HL-60/S4 (cell line): ENCODE results near the gene MRPS35.

Experiments used
- in situ Hi-C: fragments of 300-500 bp; cut with MboI; formaldehyde crosslinking; loops from 2 replicates; pipeline ENCODE4 v1.14.3; 2022; ENCODE audit warnings: low sequenced_read_pairs

The MRPS35 gene

GRCh38 chr12:27710592-27711316 is at the start of gene MRPS35:
Gene MRPS35, plus strand, starts transcription at chr12:27710832. Its CDS starts 12 bp downstream, at chr12:27710844.
- in situ Hi-C loops = no loop called here

- in situ Hi-C loops = no loop called here
These were observed 44.9 kb upstream of the MRPS35 start for GRCh38 chr12:27665704-27666103.

GRCh38 chr12:27666510-27666909 is 44.1 kb upstream of the MRPS35 start:
- in situ Hi-C loops = no loop called here

- in situ Hi-C loops = no loop called here
These were observed 43.1 kb upstream of the MRPS35 start for GRCh38 chr12:27667540-27667939.

GRCh38 chr12:27672051-27672450 is 38.6 kb upstream of the MRPS35 start:
- in situ Hi-C loops = no loop called here

GRCh38 chr12:27672643-27673042 is 38.0 kb upstream of the MRPS35 start:
- in situ Hi-C loops = no loop called here

GRCh38 chr12:27673101-27673718 is 37.4 kb upstream of the MRPS35 start:
- in situ Hi-C loops = no loop called here

- in situ Hi-C loops = no loop called here
These were observed 35.6 kb upstream of the MRPS35 start for GRCh38 chr12:27674989-27675388.

- in situ Hi-C loops = no loop called here
These were observed 30.0 kb upstream of the MRPS35 start for GRCh38 chr12:27680619-27681018.

- in situ Hi-C loops = no loop called here
These were observed 28.1 kb upstream of the MRPS35 start for GRCh38 chr12:27682534-27682933.

GRCh38 chr12:27685274-27685673 is 25.4 kb upstream of the MRPS35 start:
- in situ Hi-C loops = no loop called here

- in situ Hi-C loops = no loop called here
These were observed 24.5 kb upstream of the MRPS35 start for GRCh38 chr12:27686147-27686546.

GRCh38 chr12:27688671-27689070 is 22.0 kb upstream of the MRPS35 start:
- in situ Hi-C loops = no loop called here

GRCh38 chr12:27689558-27690180 is 21.0 kb upstream of the MRPS35 start:
- in situ Hi-C loops = no loop called here

- in situ Hi-C loops = no loop called here
These were observed 17.2 kb upstream of the MRPS35 start for GRCh38 chr12:27693403-27693802.

GRCh38 chr12:27695556-27696292 is 14.9 kb upstream of the MRPS35 start:
- in situ Hi-C loops = no loop called here

GRCh38 chr12:27696293-27696652 is 14.4 kb upstream of the MRPS35 start, which contains the start of gene REP15:
Gene REP15, plus strand, starts transcription at chr12:27696447. Its CDS starts 116 bp downstream, at chr12:27696563.
- in situ Hi-C loops = no loop called here

- in situ Hi-C loops = no loop called here
These were observed 13.6 kb upstream of the MRPS35 start for GRCh38 chr12:27696864-27697564.

GRCh38 chr12:27703720-27704452 is 6.7 kb upstream of the MRPS35 start:
- in situ Hi-C loops = no loop called here

GRCh38 chr12:27705263-27705662 is 5.4 kb upstream of the MRPS35 start:
- in situ Hi-C loops = no loop called here
